ENCODE results near the gene GMFB.

DNA sequence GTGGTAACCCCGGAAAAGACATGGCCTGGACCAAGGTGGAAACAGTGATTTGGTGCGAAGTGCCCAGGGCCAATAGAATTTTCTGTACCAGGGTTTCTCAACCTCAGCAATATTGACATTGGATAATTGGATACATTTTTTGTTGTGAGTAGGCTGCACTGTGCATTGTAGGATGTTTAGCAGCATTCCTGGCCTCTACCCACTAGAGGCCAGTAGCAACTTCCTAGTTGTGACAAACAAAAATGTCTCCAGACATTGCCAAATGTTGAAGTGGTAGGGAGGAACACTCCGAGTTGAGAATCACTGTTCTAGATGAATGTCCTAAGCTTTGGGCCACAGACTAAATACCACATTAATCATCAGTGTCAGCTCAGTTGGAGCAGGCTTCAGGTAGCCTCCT lies 14.7 kb upstream of the GMFB start:
- TF ChIP-seq, protein P1, sequence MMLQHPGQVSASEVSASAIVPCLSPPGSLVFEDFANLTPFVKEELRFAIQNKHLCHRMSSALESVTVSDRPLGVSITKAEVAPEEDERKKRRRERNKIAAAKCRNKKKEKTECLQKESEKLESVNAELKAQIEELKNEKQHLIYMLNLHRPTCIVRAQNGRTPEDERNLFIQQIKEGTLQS (IDR thresholded peaks at IDR 0.05), result no peak
- TF ChIP-seq POLR2A (IDR thresholded peaks at IDR 0.05; ENCODE audit: borderline replicate concordance, extremely low read depth, insufficient read depth, insufficient read length) (no peak), ZFX (IDR thresholded peaks at IDR 0.05) (no peak), EGR1 (IDR thresholded peaks at IDR 0.05; ENCODE audit: low read depth) (no peak)
- TF ChIP-seq, protein P2, sequence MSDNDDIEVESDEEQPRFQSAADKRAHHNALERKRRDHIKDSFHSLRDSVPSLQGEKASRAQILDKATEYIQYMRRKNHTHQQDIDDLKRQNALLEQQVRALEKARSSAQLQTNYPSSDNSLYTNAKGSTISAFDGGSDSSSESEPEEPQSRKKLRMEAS (IDR thresholded peaks at IDR 0.05), result no peak
- TF ChIP-seq, protein P3, sequence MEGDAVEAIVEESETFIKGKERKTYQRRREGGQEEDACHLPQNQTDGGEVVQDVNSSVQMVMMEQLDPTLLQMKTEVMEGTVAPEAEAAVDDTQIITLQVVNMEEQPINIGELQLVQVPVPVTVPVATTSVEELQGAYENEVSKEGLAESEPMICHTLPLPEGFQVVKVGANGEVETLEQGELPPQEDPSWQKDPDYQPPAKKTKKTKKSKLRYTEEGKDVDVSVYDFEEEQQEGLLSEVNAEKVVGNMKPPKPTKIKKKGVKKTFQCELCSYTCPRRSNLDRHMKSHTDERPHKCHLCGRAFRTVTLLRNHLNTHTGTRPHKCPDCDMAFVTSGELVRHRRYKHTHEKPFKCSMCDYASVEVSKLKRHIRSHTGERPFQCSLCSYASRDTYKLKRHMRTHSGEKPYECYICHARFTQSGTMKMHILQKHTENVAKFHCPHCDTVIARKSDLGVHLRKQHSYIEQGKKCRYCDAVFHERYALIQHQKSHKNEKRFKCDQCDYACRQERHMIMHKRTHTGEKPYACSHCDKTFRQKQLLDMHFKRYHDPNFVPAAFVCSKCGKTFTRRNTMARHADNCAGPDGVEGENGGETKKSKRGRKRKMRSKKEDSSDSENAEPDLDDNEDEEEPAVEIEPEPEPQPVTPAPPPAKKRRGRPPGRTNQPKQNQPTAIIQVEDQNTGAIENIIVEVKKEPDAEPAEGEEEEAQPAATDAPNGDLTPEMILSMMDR (IDR thresholded peaks at IDR 0.05 in 2 of 3, conservative IDR thresholded peaks at IDR 0.05 in 1 of 3; ENCODE audit: borderline replicate concordance in 1 of 3, insufficient read depth in 1 of 3, low read depth in 2 of 3, low read length in 2 of 3), result peak; percentile 39 to 65 (median 48); a peak in 4 of 6 replicates
